Keratinocyte (primary cell): Measurements from ENCODE around the gene TRAF2.

ENCODE experiments used
- CTCF ChIP-seq, 3 experiments: IDR thresholded peaks in 1 of 3; conservative IDR thresholded peaks in 1 of 3; optimal IDR thresholded peaks in 1 of 3; 2 replicates in 2 of 3; 3 replicates in 1 of 3; pipeline versions ENCODE3 to v1.5.1; 2011; ENCODE audit warnings: low read length in 3 of 3, mild to moderate bottlenecking in 3 of 3, moderate library complexity in 2 of 3, control low read depth in 1 of 3, inconsistent platforms in 1 of 3; ENCODE audit not compliant: insufficient read depth in 2 of 3; ENCODE audit errors: extremely low read depth in 1 of 3
- EZH2 ChIP-seq: IDR thresholded peaks from one replicate; pipeline ENCODE4 v1.6.1; 2012; ENCODE audit warnings: inconsistent platforms, mild to moderate bottlenecking, low read length, moderate library complexity

DNA sequence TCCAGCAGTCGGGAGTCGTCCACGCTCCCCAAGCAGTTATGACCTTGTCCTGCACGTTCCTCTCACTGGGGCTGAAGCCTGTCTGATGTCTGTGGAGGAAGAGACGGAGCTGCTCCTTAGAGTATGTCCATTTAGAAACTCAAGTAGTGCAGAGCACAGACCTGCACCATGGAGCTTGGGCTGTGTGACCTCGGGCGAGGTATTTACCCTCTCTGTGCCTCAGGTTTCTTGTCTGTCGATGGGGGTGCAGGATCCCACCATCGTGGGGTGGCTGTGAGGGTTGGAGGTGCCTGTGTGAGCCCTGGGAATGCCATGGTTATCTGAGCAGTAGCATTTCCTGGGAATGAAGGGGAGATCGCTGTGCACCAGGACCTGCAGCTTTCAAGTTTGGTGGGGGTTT is 14.2 kb downstream of the TRAF2 start:
- TF ChIP-seq CTCF (optimal IDR thresholded peaks at IDR 0.05 in 1 of 3, IDR thresholded peaks at IDR 0.05 in 1 of 3, conservative IDR thresholded peaks at IDR 0.05 in 1 of 3; ENCODE audit: extremely low read depth in 1 of 3, insufficient read depth in 2 of 3, low read length in 3 of 3) (no peak), EZH2 (no peak)
